ENCODE results near the gene PSKH1.

Gene PSKH1

DNA sequence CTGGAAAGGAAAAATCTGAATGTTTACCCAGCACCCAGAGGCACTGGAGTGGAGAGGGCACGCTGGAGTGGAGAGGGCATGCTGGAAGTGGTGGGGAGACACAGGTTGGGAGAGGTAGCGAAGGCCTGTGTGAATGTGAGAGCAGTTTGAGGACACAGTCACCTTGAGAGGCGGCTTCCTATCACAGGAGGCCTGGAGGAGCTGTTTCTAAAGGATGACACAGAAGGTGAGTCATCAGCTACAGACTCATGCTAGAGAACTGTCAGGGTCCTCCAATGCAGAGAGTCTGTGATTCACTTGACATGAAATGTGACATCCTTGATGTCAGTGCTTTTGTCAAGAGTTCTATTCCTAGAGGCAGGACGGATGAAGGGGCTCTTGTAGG, 24.8 kb downstream of the PSKH1 start:
- Histone ChIP-seq H3K9ac (ENCODE audit: insufficient read length) (no peak overlapping the region), H3K36me3 (ENCODE audit: insufficient read depth, low read length) (no peaks in the 10 kb centered on the region), H3K4me3 (no peak overlapping the region), H3K9me3 (ENCODE audit: low read depth, low read length) (no peaks in the 10 kb centered on the region), H3K27ac (no peak overlapping the region)
- TF ChIP-seq EZH2 (IDR thresholded peaks at IDR 0.05) = no peak
- TF ChIP-seq FOXP2 (optimal IDR thresholded peaks at IDR 0.05; ENCODE audit: control extremely low read depth, extremely low read length, insufficient read depth) = no peak
- no peak for TF ChIP-seq POLR2AphosphoS5 (IDR thresholded peaks at IDR 0.05; ENCODE audit: borderline replicate concordance, low read depth, low read length)
- DNase-seq (ENCODE audit: low read depth, low spot score) = no peak

DNA sequence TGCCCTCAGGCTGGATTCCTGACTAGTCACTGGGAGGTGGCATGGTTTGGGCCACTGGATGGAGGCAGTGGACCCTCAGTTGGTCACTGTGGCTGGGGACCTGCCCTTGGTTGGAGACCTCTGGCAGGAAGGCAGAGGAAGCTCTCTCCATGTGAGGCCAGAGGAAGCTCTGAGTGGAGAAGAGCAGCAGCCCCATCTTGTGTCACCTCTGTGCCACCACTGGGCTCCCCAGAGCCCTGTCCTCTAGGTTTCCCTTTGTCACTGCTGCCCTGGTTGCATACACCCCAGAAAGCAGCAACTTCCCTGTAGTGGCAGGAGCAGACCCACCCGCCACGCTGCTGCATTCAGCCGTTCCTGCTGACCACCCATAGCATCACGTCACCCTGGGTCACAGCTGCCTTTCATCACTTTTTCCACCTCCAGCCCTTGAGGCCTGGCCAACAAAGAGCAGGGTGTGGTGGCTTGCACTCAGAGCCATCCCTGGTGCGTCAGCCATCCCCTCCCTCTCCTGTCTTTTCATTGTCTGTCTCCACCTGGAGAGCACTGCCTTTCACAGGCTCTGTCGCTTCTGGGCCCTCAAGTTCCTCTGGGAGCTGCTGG, 26.7 kb downstream of the PSKH1 start:
- Histone ChIP-seq H3K9ac (ENCODE audit: insufficient read length) (no peak overlapping the region), H3K36me3 (ENCODE audit: insufficient read depth, low read length) (no peaks in the 10 kb centered on the region), H3K9me3 (ENCODE audit: low read depth, low read length) (no peaks in the 10 kb centered on the region), H3K27ac (no peak overlapping the region), H3K4me3 (no peak overlapping the region)
- no peak for DNase-seq (ENCODE audit: low read depth, low spot score)
- TF ChIP-seq EZH2 (IDR thresholded peaks at IDR 0.05) (no peak), FOXP2 (optimal IDR thresholded peaks at IDR 0.05; ENCODE audit: control extremely low read depth, extremely low read length, insufficient read depth) (no peak), POLR2AphosphoS5 (IDR thresholded peaks at IDR 0.05; ENCODE audit: borderline replicate concordance, low read depth, low read length) (no peak)

DNA sequence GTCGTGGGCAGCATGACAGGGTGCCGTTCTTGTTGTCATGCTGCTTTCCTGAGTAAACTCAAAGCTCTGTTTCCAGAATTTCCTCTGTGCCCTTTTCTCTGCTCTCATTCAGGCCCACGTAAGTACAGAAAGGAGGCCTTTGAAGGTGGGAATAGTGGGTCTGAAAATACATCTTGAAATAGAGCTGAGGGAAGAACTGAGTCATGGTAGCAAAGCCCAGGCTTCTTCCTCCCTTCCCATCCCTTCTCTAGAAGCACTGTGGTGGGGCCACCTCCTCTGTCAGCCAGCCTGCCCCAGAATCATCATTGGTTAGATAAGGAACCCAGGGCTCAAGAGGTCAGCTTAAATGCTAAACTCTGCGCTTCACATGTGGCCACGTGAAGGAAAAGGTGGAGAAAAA, 29.2 kb downstream of the PSKH1 start:
- H3K27ac ChIP-seq = no peak overlapping the region
- no peak overlapping the region for H3K9ac ChIP-seq (ENCODE audit: insufficient read length)
- no peaks in the 10 kb centered on the region for H3K36me3 ChIP-seq (ENCODE audit: insufficient read depth, low read length)
- no peak overlapping the region for H3K4me3 ChIP-seq
- no peaks in the 10 kb centered on the region for H3K9me3 ChIP-seq (ENCODE audit: low read depth, low read length)
- DNase-seq (ENCODE audit: low read depth, low spot score) = no peak
- TF ChIP-seq EZH2 (IDR thresholded peaks at IDR 0.05) (no peak), FOXP2 (optimal IDR thresholded peaks at IDR 0.05; ENCODE audit: control extremely low read depth, extremely low read length, insufficient read depth) (no peak), POLR2AphosphoS5 (IDR thresholded peaks at IDR 0.05; ENCODE audit: borderline replicate concordance, low read depth, low read length) (no peak)

DNA sequence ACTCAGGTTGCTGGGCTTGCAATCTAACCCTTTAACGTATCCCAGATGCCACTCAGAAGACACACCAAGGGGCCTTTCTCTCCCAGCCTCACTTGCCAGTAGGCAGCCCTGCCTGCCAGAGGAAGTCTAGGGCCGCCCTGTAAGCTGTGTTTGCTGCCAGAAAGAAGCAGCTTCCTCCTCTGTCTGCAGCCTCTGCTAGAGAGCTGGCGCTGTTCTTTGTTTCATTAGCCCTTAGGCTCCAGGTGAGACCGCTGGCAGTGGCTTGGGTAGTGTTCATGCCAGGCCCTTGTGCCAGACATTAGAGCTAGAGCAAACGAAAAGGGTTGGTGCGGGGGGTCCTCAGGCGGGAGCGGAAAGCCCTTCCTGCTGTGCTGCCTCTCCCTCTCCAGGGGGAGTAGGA, 29.7 kb downstream of the PSKH1 start:
- TF ChIP-seq FOXP2 (optimal IDR thresholded peaks at IDR 0.05; ENCODE audit: control extremely low read depth, extremely low read length, insufficient read depth) (no peak), EZH2 (IDR thresholded peaks at IDR 0.05) (no peak), POLR2AphosphoS5 (IDR thresholded peaks at IDR 0.05; ENCODE audit: borderline replicate concordance, low read depth, low read length) (no peak)
- Histone ChIP-seq H3K27ac (no peak overlapping the region), H3K9me3 (ENCODE audit: low read depth, low read length) (no peaks in the 10 kb centered on the region), H3K36me3 (ENCODE audit: insufficient read depth, low read length) (no peaks in the 10 kb centered on the region), H3K4me3 (no peak overlapping the region), H3K9ac (ENCODE audit: insufficient read length) (no peak overlapping the region)
- no peak for DNase-seq (ENCODE audit: low read depth, low spot score)

DNA sequence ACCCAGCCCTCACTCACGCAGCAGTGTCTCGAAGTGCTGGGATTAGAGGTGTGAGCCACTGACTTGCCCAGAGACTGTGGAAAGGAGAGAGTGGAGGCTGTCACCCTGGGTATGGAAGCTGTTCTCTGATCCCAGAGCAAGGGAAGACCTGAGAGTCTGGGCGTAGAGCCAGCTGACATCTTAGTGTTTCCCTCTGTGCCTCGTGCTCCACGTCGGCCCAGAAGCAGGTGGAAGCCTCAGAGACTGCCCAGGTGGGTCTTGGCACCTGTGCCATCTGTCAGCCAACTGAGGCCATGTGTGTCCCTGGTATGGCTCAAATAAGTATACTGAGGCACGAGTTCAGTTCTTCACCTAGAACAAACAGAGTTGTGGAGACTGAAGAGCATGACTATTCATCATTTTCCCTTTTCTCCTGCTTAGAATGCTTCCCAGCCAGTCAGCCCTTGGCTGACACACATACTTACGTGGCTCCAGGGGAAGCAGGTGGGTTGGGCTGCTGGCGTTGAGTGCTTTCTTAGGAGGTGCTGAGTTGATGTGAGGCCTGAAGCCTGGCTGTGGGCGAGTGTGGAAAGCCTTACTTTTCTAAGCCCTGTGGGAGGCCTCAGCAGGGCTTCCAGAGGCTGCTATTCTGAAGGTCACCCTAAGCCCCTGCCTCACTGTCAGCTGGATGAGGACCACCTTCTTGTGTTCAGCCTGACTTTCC, 30.5 kb downstream of the PSKH1 start:
- H3K27ac ChIP-seq = no peak overlapping the region
- H3K9me3 ChIP-seq (ENCODE audit: low read depth, low read length) = no peaks in the 10 kb centered on the region
- no peak overlapping the region for H3K9ac ChIP-seq (ENCODE audit: insufficient read length)
- TF ChIP-seq EZH2 (IDR thresholded peaks at IDR 0.05) = no peak
- TF ChIP-seq FOXP2 (optimal IDR thresholded peaks at IDR 0.05; ENCODE audit: control extremely low read depth, extremely low read length, insufficient read depth) = no peak
- no peak for TF ChIP-seq POLR2AphosphoS5 (IDR thresholded peaks at IDR 0.05; ENCODE audit: borderline replicate concordance, low read depth, low read length)
- no peaks in the 10 kb centered on the region for H3K36me3 ChIP-seq (ENCODE audit: insufficient read depth, low read length)
- H3K4me3 ChIP-seq = no peak overlapping the region
- no peak for DNase-seq (ENCODE audit: low read depth, low spot score)

DNA sequence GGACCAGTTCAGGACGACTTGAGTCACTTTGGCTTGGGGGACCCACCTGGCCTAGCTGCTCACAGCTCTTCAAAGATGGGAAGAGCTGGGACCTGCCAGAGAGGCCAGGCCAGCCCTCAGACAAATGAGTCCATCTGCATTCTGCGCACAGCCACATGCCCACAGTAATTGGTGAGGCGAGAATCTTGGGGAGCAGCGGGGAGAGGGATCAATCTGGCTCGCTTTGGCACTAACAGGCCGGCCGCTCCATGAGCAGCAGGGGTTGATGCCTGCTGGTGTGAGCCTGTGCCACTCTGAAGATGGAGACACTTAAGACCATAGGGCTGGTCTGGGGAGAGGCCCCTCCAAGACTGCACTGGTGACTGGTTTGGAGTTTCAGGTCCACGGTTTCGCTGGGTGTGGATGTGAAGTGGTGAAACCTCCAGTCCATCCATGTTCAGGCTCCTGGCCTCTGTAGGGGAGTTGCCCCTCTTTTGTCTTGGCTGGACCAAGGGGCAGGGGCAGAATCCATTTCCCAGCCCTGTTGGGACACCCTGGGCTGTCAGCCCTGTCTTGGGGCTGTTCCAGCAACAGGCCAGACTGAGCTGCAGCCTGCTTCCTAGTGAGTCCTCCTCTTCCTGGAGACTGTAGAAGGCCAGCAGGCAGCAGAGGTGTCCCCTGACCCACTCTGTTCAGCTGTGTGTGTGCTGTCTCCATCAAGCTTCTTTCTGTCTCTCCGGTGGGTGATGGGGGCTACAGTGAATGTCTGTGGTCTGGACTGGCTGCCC, 31.3 kb downstream of the PSKH1 start:
- H3K9me3 ChIP-seq (ENCODE audit: low read depth, low read length) = no peaks in the 10 kb centered on the region
- no peaks in the 10 kb centered on the region for H3K36me3 ChIP-seq (ENCODE audit: insufficient read depth, low read length)
- TF ChIP-seq POLR2AphosphoS5 (IDR thresholded peaks at IDR 0.05; ENCODE audit: borderline replicate concordance, low read depth, low read length) = no peak
- TF ChIP-seq FOXP2 (optimal IDR thresholded peaks at IDR 0.05; ENCODE audit: control extremely low read depth, extremely low read length, insufficient read depth) = no peak
- no peak for TF ChIP-seq EZH2 (IDR thresholded peaks at IDR 0.05)
- H3K27ac ChIP-seq = no peak overlapping the region
- H3K4me3 ChIP-seq = no peak overlapping the region
- H3K9ac ChIP-seq (ENCODE audit: insufficient read length) = no peak overlapping the region
- no peak for DNase-seq (ENCODE audit: low read depth, low spot score)

DNA sequence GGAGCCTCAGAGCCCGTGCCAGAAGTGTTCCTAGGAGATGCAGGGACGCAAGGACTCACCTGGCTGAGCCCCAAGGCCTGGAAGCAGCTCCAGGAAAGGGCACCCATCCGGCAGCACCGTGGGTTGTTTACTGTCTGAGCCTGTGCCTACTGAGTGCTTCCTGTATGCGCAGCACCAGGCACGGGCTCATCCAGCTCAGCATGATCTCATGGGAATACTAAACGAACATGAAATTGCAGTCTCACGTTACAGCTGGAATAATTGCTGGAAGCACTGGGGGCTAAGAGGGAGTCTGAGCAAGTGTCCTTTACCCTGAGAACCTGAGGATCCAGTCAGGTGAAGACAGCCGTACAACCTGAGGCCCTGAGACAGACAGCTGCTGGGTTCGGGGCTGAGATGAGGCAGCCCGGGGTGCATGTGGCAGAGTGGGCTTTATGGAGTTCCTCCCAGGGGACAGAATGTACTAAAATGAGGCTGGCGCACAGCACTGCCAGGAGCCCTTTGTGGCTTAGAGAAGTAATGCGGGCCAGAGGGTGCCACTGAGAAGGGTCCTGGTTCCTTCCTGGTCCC, 33.2 kb downstream of the PSKH1 start:
- no peak overlapping the region for H3K9ac ChIP-seq (ENCODE audit: insufficient read length)
- H3K4me3 ChIP-seq = no peak overlapping the region
- H3K9me3 ChIP-seq (ENCODE audit: low read depth, low read length) = no peaks in the 10 kb centered on the region
- no peak overlapping the region for H3K27ac ChIP-seq
- H3K36me3 ChIP-seq (ENCODE audit: insufficient read depth, low read length) = no peaks in the 10 kb centered on the region
- TF ChIP-seq FOXP2 (optimal IDR thresholded peaks at IDR 0.05; ENCODE audit: control extremely low read depth, extremely low read length, insufficient read depth) = no peak
- no peak for TF ChIP-seq EZH2 (IDR thresholded peaks at IDR 0.05)
- no peak for TF ChIP-seq POLR2AphosphoS5 (IDR thresholded peaks at IDR 0.05; ENCODE audit: borderline replicate concordance, low read depth, low read length)
- no peak for DNase-seq (ENCODE audit: low read depth, low spot score)
